Prostate gland (tissue), 2 donors: ENCODE data around the gene DROSHA. TPM values are rescaled to one million over a fixed set of nuclear protein-coding genes. Genes with fewer than 3 reads are reported as not detected.

ENCODE experiments used
- DNase-seq: peaks from one replicate; pipeline ENCODE4 v3.0.0-alpha.2; 2019; ENCODE audit warnings: low spot score
- H3K27ac ChIP-seq, 2 donors: fragments of 200-600 bp; sonication (generic); 2 replicates each; pipeline ENCODE4 v1.5.1; 2017 to 2019
- H3K27me3 ChIP-seq: fragments of 200-600 bp; sonication (generic); replicated peaks from 2 replicates; pipeline ENCODE4 v1.5.1; 2019; ENCODE audit not compliant: insufficient read depth
- H3K36me3 ChIP-seq, 2 donors: fragments of 200-600 bp; sonication (generic); 1 replicate in 1 of 2; 2 replicates in 1 of 2; pipeline versions ENCODE4 v1.5.1 to v1.8.1; 2017 to 2019
- H3K4me1 ChIP-seq: fragments of 200-600 bp; sonication (generic); replicated peaks from 2 replicates; pipeline ENCODE4 v1.5.1; 2019
- H3K4me3 ChIP-seq, 2 donors: fragments of 200-600 bp; sonication (generic); 2 replicates each; pipeline ENCODE4 v1.5.1; 2017 to 2019
- H3K9me3 ChIP-seq: fragments of 200-600 bp; sonication (generic); 2 replicates; pipeline ENCODE4 v1.5.1; 2017
- POLR2A ChIP-seq: fragments of 450-650 bp; IDR thresholded peaks from one replicate; pipeline ENCODE4 v1.6.1; 2016; ENCODE audit warnings: antibody characterized with exemption, mild to moderate bottlenecking
- POLR2AphosphoS5 ChIP-seq: sonication (generic); formaldehyde crosslinking; IDR thresholded peaks from one replicate; pipeline ENCODE4 v1.6.1; 2017; ENCODE audit warnings: antibody characterized with exemption
- WGBS: methylation state at CpG from one replicate; pipeline ENCODE4 v1.1.5; 2018; 5-methylcytosine and 5-hydroxymethylcytosine counted together
- intact Hi-C: fragments of 100-400 bp; cut with DNase I; formaldehyde crosslinking; loops from one replicate; pipeline ENCODE4 v1.14.2; 2022
- total RNA-seq, 2 donors: library from RNA; depleted of rRNA; stranded (reverse); fragments of >200 nt; gene quantifications; one replicate each; pipeline ENCODE4 v1.1.0, GENCODE V29; 2016
- TF ChIP-seq, protein P1 (sequence below), 4 experiments: fragments of 200-600 bp in 2 of 4; fragments of 450-650 bp in 2 of 4; sonication (generic) in 2 of 4; IDR thresholded peaks; 1 replicate in 3 of 4; 2 replicates in 1 of 4; pipeline ENCODE4 v1.5.1; 2016 to 2019; ENCODE audit warnings: antibody characterized with exemption in 4 of 4, mild to moderate bottlenecking in 2 of 4, moderate library complexity in 2 of 4

Gene DROSHA
- total RNA-seq, 2 donors from 2014 or later, result 27.6 to 45.7 TPM

DNA sequence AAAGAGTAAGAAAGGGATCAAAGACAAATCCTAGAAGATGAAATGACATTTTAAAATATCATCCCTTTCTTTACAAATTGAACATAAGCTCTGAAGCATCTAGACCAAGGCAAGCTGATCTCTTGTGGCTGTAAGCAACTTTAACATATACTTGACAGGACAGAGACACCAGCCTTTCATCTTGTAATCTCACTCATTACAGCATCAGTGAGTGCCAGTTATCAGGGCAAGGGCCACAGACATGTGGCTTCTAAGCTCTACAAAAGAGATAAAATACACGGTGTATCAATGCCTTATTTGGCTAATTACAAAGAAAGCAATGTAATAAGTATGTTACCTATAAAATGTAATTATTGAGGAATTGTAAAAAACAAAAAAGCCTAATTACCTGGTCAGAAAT is 95.0 kb downstream of the DROSHA start:
- no peak for TF ChIP-seq POLR2AphosphoS5
- no peak for TF ChIP-seq POLR2A
- TF ChIP-seq, protein P1, sequence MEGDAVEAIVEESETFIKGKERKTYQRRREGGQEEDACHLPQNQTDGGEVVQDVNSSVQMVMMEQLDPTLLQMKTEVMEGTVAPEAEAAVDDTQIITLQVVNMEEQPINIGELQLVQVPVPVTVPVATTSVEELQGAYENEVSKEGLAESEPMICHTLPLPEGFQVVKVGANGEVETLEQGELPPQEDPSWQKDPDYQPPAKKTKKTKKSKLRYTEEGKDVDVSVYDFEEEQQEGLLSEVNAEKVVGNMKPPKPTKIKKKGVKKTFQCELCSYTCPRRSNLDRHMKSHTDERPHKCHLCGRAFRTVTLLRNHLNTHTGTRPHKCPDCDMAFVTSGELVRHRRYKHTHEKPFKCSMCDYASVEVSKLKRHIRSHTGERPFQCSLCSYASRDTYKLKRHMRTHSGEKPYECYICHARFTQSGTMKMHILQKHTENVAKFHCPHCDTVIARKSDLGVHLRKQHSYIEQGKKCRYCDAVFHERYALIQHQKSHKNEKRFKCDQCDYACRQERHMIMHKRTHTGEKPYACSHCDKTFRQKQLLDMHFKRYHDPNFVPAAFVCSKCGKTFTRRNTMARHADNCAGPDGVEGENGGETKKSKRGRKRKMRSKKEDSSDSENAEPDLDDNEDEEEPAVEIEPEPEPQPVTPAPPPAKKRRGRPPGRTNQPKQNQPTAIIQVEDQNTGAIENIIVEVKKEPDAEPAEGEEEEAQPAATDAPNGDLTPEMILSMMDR (IDR thresholded peaks at IDR 0.05), result no peak
- no peaks in the 10 kb centered on the region for H3K36me3 ChIP-seq
- no peaks in the 10 kb centered on the region for H3K9me3 ChIP-seq
- no peak overlapping the region for H3K4me3 ChIP-seq
- WGBS, result 76% methylated on average over 1 of the region's 1 CpG
- no peak overlapping the region for H3K27ac ChIP-seq
- H3K4me1 ChIP-seq, result no peaks in the 10 kb centered on the region
- intact Hi-C loops, result no loop called here
- no peak for DNase-seq
- H3K27me3 ChIP-seq, result no peaks in the 10 kb centered on the region

DNA sequence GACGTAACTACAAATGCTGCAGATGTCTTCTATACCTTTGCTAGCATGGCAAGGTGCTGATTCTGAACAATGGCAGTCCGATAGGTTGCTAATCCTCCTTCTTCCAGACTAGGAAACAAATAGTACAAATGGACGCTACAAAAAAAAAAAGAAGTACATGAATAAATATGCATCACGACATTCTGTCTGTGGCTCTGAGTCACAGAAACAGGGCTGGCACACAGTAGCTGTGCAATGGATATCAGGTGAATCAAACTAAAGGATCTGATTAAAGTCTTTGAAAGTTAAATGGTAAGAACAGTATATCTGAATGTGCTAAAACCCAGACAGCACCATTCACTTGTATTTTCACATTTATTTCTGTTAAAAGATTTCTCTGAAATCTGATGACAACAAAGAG is 96.2 kb downstream of the DROSHA start:
- WGBS, result 85% methylated on average over 4 of the region's 4 CpGs
- H3K27me3 ChIP-seq, result no peaks in the 10 kb centered on the region
- no peaks in the 10 kb centered on the region for H3K9me3 ChIP-seq
- intact Hi-C loops, result no loop called here
- no peak overlapping the region for H3K27ac ChIP-seq
- DNase-seq, result no peak
- no peak overlapping the region for H3K4me3 ChIP-seq
- TF ChIP-seq POLR2AphosphoS5 (no peak), POLR2A (no peak)
- TF ChIP-seq, protein P1 (IDR thresholded peaks at IDR 0.05), result no peak
- no peaks in the 10 kb centered on the region for H3K36me3 ChIP-seq
- H3K4me1 ChIP-seq, result no peaks in the 10 kb centered on the region

DNA sequence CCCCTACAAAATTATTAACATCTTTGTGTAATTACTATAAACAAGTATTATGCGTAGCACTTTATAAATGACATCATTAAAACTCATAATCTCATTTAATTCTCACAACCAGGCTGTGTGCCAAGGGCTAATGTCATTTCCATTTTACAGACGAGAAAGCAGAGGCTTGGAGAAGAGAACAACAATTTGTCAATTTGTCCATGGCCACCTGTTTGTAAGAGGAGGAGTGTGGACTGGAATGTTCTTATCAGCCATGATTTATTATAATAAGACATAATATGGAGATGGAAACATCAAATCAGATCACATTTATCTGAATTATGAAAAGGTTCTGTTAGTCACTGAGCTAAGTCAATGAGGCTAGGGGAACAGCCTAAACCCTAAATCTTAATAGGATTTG is 97.0 kb downstream of the DROSHA start:
- no peak overlapping the region for H3K4me3 ChIP-seq
- H3K4me1 ChIP-seq, result no peaks in the 10 kb centered on the region
- no peaks in the 10 kb centered on the region for H3K27me3 ChIP-seq
- DNase-seq, result no peak
- intact Hi-C loops, result no loop called here
- H3K27ac ChIP-seq, result no peak overlapping the region
- WGBS, result 74% methylated on average over 2 of the region's 2 CpGs
- TF ChIP-seq POLR2AphosphoS5 (no peak), POLR2A (no peak)
- TF ChIP-seq, protein P1 (IDR thresholded peaks at IDR 0.05), result no peak
- H3K36me3 ChIP-seq, result no peaks in the 10 kb centered on the region
- H3K9me3 ChIP-seq, result no peaks in the 10 kb centered on the region

DNA sequence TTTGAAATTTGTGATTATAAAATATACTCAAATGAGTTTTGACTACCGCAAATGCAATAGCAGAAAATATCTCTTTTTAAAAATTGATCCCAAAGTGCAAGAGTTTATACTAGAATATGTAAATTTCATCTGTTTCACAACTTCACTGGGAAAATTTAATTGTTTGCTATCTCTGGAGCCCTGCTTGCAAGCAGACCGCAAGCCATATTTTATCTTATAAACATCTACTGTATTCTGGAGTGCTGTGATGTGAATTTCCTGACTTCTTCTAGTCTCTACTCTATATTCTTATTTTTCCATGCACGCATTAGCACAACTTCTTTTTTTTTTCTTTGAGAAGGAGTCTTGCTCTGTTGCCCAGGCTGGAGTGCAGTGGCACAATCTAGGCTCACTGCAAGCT is 98.7 kb downstream of the DROSHA start:
- Histone ChIP-seq H3K27ac (no peak overlapping the region), H3K27me3 (no peaks in the 10 kb centered on the region), H3K4me1 (no peaks in the 10 kb centered on the region), H3K4me3 (no peak overlapping the region), H3K9me3 (no peaks in the 10 kb centered on the region), H3K36me3 (no peaks in the 10 kb centered on the region)
- TF ChIP-seq POLR2AphosphoS5 (no peak), POLR2A (no peak)
- TF ChIP-seq, protein P1 (IDR thresholded peaks at IDR 0.05), result no peak
- whole genome bisulfite sequencing, result 97% methylated on average over 3 of the region's 3 CpGs
- intact Hi-C loops, result no loop called here
- DNase-seq, result no peak

DNA sequence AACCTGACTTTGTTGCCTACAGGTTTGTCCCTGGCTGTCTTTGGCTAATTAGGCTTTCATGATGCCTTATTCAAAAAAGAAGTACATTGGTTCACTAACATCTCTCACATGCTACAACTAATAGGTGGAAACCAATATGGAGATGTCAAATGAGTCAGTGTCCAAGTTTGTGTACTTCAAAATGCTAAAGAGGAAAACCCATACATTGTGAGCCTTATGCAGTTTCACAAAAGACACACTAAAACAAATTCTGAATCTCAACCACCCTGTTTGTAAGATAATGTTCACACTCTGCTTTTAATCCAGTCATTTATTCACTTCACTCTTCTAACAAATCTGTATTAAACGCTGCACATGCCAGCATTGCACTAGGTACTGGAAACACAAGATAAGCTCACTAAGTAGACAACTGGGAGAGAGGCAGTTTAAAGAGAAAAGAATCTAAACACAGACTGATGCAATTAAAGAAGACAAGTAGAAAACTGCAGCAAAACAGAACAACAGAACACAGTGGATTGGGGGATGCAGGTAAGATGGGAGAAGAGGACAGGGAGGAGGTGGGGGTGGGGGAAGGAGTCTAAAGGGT is 104.1 kb downstream of the DROSHA start:
- Histone ChIP-seq H3K36me3 (no peaks in the 10 kb centered on the region), H3K4me1 (no peaks in the 10 kb centered on the region), H3K27ac (no peak overlapping the region), H3K9me3 (no peaks in the 10 kb centered on the region), H3K4me3 (no peak overlapping the region), H3K27me3 (no peaks in the 10 kb centered on the region)
- TF ChIP-seq POLR2A (no peak), POLR2AphosphoS5 (no peak)
- TF ChIP-seq, protein P1 (IDR thresholded peaks at IDR 0.05), result no peak
- intact Hi-C loops, result no loop called here
- no peak for DNase-seq
- WGBS, result 78% methylated on average over 1 of the region's 1 CpG
